T follicular helper cell (primary cell): ENCODE measurements around the gene NCKAP5L.
"Not testable (repeated sequence)": the region's sequence is repeated elsewhere in the genome, so short reads cannot be mapped to it uniquely, and the experiment has no call there.

ENCODE experiments used
- DNase-seq: peaks from one replicate; pipeline ENCODE4 v3.0.0-alpha.2; 2020; ENCODE audit warnings: low read depth

NCKAP5L gene

DNA sequence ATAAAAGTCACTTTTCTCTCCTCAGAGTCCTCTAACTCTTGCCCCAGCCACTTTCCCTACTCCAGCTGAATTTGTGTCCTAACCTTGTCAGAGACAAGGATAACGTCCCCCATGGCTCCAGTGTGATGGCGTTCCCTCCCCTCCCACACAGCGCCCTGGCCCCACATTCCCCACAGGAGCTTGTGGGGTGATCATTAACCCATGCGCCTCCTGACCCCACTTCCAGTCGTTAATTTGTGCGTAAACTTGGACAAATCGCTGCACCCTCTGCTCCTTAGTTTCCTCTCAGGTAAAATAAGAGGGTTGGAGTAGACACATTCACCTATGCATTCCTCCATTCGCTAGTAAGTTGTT is 37.5 kb upstream of the NCKAP5L start:
- no peak for DNase-seq

DNA sequence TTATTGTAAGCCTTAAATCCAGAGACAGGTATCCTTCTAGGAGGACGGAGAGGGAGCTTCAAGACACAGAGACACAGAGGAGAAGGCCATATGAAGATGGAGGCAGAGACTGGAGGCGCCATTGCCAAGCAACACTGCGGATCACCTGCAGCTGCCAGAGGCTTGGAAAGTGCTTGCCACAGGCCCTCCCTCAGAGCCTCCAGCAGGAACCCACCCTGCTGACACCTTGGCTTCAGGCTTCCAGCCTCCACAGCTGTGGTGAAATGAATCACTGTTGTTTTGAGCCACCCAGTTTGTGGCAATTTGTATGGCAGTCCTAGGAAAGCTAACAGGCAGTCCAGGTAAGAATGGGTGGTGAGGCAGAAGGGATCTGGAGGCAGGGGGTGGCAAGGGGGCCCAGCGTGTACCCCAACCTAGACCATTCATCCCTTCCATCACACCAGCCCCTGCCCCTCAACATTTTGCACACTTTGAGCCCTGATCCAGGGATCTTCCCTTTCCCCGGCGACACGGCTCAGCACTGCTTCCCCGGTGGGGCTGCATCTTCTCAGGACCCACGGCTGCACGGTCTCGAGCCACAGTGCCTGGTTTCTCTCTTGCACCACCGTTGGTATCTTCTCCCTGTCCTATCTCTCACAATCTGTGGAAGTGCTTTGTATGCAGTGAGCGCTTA is 37.0 kb upstream of the NCKAP5L start:
- DNase-seq, result no peak

DNA sequence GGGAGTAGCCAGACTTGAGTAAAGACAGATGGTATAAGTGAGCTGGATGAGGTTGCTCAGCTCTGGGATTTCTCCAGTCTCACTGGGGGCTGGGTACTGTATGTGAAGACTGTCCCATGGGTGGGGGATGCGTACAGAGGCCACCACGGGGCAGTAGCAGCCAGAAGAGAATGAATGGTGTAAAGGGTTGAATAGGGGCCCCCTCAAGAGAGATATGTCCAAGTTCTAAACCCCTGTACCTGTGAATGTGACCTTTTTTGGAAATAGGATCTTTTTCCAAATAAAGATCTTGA is 36.5 kb upstream of the NCKAP5L start:
- no peak for DNase-seq

DNA sequence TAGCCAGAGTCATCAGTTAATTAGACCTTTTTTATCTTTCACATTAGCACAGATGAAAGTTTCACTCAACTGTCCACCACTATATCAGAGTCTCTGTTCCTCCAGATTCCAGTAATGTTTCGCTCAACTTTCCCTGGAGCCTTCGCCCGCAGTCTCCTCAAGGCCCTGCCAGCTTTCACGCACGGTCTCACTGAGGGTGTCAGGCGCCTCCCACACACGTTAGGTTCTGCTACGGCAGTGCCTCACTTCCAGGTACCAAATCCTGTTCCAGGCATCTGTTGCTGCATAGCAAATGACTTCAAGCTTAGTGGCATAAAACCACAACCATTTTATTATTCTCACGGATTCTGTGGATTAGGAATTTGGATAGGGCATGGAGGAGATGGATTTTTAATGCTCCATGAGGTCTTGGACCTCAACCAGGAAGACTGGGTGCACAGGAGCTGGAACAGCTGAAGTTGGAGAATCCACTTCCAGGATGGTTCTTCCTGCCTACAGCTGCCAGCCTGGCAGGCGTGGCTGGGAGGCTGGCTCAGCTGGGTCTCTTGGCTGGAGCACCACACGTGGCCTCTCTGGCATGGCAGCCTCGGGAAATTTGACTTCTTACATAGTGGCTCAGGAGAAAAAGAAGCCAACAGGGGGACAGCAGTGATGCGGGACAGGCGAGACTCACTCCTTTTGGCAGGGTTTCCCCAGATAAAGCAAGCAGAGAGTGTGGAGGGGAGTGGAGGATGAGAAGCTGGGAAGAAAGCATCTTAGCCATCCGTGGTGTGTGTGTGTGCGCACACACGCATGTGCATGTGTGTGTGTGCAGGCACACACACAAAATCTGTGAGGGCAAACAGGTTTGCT is 36.0 kb upstream of the NCKAP5L start:
- DNase-seq, result no peak

DNA sequence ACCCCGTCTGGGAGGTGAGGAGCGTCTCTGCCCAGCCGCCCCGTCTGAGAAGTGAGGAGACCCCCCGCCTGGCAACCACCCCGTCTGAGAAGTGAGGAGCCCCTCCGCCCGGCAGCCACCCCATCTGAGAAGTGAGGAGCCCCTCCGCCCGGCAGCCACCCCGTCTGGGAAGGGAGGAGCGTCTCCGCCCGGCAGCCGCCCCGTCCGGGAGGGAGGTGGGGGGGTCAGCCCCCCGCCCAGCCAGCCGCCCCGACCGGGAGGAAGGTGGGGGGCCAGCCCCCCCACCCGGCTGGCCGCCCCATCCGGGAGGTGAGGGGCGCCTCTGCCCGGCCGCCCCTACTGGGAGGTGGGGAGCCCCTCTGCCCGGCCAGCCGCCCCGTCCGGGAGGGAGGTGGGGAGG is 32.7 kb upstream of the NCKAP5L start:
- not testable (repeated sequence) for DNase-seq

DNA sequence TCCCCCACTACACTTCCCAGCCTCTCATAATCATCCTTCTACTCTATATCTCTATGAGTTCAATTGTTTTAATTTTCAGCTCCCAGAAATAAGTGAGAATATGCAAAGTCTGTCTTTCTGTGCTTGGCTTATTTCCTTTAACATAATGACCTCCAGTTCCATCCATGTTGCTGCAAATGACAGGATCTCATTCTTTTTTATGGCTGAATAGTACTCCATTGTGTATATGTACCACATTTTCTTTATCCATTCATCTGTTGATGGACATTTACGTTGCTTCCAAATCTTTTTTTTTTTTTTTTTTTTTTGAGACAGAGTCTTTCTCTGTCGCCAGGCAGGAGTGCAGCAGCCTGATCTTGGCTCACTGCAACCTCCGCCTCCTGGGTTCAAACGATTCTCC is 27.7 kb upstream of the NCKAP5L start:
- not testable (repeated sequence) for DNase-seq

DNA sequence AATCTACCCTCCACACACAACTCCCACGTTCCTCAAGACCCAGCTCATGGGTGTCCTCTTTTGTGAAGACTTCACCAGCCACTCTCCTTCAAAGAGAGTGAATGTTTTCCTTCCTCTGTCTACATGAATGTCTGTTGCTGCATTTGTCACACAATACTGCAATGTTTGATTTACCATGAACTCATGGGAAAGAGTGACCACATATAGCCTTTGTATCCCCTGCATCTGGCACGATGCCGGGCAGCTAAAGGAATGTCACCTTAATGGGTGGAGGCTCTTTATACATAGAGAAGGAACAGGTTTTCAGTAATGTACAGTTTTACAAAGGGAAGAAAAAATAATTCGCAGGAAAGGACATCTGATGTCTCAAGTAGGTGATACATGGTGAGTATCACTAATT is 26.8 kb upstream of the NCKAP5L start:
- DNase-seq, result no peak

DNA sequence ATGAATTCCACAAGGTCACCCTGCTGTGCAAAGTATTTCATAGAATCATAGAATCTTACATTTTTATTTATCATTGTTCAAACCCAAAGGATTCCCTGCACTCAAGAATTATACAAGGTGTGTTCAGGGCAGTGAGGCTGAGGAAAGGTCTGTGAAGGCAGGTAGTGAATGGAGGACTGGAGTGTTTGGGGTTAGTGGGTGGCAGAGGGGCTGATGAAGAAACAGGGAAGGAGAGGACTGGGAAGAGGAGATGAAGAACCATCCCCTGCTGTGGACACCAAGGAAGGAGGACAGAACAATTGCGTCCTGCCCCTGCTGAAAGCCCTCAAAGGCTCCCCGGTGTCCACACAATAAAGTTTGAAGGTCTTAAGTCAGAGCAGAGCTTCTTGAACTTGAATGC is 25.5 kb upstream of the NCKAP5L start:
- DNase-seq, result no peak

DNA sequence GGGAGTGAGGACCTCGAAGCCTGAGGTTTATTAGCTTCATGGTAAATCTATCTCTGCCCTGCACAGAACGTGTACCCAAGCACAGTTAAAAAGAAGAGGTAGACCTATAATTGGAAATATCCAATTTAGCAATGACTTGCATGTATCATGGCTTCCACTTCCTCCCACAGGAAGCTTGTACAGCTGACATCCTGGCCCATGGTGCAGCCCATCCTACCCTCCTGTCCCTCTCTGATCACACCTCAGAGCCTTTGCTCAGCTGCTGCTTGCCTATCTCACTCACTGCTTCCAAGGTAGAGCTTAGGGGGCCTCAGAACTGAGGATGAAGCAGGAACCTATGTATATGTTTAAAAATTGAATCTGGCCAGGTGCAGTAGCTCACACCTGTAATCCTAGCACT is 18.9 kb upstream of the NCKAP5L start:
- DNase-seq, result no peak

DNA sequence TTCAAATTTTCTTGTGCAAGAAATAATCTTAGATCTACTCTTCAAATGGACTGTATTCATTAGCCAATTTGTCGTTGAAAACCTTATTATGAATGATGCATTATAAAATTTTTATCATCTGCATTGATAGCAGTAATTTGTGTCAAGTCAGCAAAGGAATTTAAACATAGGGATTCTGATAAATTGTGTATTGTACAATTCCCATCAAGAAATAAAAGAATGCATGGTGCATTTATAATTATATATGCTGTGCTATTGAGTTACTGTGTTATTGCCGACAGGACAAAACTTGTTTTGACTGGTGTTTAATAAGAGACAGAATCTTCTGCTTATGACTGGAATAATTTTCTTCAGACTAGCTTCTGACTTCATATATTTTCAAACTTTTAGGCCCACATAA is 17.8 kb upstream of the NCKAP5L start:
- no peak for DNase-seq

DNA sequence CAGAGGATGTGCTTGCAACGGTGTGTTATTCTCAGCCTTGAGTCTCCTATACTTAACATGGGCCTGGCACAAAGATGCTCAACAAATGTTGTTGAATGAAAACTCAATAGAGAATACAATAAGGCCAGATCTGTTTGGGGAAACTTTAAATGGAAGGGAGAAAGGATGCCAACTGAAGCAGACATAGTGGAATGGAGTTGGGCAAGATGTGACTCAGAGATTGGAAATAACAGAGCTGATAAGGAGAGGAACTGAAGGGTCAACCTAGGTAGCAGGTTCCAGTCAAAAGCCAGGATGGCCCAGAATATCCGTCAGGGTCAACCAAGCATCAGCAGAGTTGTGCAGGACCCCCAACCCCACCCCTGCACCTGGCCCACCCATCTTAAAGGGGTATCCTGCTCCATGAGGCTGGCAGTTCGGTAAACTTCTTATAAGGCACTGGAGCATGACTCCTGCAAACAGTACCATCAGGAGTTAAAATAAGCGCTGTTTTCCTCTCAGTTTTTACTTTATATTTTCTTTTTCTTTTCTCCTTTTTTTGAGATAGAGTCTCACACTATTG is 15.7 kb upstream of the NCKAP5L start:
- DNase-seq, result no peak

DNA sequence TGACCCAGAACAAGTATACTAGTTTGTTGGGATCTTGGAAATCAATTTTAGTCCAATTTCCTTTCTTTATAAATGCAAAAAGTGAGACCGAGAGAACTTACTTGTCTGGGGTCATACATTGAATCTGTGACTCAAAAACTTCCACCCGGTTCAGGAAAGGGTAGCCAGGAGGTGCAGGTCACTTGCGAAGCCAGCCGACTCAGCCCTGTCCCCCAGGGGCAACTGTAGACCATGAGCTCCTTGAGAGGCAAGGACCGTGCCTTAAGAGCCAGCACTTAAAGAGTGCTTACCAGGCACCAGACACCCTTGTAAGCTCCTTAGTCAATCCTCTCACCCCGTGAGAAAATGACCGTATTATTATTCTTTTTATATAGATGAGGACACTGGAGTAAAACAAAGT is 15.2 kb upstream of the NCKAP5L start:
- no peak for DNase-seq

DNA sequence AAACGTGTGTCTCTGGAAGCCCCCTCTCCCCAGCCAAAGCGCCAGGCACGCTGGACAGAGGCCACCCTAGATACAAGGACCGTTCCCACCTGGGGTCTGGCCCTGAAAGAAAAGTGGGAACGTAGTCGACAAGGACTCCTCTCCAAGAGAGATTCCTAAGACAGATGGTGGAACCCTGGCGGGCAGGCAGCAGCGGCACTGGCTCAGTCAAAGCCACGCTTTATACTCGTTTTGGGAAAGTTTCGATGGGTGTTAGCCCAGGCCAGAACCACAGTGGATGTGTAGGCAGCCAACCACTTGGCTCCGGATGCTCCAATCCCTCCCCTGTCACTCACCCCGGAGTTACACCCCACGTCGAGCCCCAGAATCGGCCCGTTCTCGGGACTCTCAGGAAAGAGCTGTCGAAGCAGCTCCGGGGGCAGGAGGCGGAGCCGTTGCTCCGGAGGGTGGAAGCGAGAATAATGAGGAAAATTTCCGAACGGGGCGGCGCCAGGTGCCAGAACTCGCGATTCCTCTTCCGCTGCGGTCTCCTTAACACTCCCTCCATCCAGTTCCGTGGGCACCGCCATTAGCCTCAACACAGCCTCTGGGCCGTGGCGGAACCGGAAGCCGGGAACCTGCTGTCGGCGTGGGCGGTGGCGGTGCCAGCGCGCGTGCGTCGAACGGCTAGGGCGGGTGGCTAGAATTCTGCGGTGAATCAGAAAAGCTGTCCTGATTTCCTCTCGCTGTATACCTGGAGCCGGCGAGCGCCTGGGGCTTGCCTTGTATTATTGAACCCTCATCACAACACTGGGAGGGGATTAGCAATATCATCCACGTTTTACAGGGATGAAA is 14.5 kb upstream of the NCKAP5L start, which contains the start of gene BCDIN3D:
BCDIN3D (minus strand) TSS at position 588 of the 834 bp plus-strand sequence; CDS start at position 569, 19 bp downstream.
- peak; percentile 86 for DNase-seq

DNA sequence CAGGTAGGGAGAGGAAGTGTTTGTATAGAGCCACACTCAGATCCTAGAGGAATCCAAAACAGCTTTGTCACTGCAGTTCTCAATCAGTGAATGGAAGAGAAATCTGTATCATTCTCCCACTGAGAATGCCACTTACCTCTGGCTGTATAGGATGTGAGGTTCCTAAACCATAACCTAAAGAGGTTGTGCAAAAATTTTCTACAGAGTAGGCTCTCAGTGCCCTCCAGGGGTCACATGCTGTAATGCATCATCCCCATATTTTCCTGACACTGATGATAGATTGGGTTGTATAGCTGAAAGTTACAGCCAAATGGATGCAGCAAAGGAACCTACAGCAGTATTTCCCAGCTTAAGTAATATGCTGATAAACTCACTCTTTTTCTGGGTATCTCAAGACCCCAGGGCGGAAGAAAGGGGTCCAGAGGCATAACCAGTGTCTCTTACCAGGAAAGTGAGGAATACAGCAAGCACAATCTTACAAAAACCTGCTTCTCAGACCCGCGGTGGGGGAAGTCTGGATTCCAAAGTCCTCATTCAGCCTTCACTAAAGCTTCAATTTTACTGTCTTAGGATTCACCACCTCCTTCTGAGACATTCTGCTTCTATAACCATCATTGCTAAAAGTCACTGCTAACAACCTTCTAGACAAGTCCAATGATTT is 10.9 kb upstream of the NCKAP5L start:
- no peak for DNase-seq

DNA sequence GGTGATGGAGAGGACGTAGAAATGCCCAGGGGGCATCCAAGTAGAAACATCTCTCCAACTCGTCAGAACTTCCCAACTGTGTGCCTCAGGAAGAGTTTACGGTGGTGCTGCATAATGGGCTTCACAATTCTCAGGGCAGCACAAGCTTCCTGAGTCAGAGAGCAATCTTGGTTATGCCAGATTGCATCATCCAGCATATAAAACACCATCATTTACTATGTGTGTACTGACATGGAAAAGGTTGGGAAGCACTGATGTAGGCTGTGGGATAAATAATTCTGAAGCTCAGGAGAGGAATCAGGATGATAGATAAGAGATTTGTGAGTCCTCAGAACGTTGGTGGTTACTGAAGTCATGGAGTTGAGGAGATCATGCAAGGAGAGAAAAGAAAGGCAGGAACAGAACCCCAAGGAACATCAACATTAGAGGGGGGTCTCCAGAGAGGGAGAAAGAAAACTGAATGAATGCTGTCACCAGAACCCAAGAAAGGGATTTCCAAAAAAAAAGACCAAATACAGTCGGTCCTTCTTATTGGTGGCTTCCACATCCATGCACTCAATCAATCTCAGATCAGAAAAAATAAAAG is 4.7 kb upstream of the NCKAP5L start:
- no peak for DNase-seq

DNA sequence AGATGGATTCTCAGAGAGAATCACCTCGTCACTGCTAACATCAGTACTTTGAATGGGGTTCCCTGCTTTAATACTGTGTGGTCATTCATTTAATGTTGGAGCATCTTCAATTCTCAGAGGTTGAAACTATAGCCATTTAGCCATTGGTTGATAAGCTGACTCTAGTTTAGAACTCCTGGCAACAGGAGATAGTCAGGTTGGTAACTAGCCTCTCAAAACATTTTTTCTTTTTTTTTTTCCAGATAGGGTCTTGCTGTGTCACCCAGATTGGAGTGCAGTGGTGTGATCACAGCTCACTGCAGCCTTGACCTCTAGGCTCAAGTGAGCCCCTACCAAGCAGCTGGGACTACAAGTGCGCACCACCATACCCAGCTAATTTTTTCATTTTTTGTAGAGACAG is 3.5 kb upstream of the NCKAP5L start:
- no peak for DNase-seq

DNA sequence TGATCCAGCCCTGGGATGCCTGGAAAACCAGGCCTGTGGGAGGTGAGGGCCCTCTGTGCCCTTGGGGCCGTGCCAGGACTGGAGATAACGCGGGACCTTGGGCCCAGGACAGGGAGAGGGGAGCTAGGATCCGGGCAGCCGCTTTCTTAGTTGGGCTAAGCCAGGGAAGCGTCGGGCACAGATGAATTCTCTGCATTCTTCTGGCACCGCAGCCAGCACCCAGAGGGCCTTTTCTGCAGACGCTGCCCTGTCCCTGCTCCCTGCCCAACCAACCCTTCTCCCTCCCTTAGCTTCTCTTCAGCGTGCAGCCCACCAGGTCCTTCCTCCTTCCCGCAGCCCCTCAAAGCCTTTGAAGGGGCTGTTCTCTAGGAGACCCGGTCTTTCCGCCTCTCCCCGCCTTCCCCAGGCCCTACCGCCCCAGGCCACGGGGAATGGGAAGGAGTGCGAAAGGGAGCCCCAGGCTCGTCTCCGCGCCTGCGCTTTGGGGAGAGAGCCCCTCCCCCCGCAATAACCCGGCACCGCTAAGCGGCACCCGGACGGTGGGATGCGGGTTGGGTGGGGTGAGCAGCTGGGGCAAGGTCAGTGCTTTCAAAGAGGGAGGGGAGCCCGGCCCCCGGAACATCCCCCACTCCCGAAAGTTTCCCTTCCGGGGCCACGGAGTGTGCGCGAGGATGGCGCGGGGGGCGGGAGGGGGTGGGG is 663 bp downstream of the NCKAP5L start:
- DNase-seq, result peak; percentile 30

DNA sequence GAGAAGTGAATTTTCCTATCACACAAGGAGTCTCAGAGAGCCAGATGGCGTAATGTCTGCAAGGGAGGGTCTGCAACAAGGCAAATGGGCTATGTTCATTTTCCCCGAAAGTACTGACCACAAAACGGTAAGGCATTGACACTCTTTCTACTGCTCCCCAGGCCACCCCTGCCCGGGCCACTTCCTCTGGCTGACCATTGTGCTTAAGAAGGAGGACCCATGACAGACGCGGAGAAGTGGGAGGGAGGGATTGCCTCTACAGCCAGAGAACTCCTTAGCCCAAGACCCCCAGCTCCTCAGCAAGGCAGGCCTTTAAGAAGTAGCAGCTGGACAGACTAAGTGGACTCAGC is 1.2 kb downstream of the NCKAP5L start:
- DNase-seq, result no peak

DNA sequence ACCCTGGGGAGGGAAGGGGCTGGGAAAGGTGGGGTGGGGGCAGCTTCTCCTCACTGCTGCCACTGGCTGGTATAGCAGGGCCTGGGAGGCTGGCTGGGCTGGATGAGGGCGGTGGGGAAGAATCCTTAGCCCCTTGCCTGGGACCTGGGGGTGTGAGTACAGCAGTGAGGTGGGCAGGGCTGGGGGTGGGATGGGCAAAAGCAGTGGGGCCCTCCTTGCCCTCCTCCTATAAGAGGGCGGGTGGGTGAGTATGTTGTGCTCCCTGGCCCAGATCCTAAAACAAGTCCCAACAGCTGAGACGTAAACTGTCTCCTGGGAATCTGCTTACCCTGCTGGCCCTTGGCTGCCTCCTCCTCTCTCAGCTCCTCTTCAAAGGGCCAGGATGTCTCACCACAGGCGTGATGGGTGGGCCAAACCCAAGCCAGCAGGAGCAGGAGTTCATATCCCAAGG is 2.2 kb downstream of the NCKAP5L start:
- no peak for DNase-seq

DNA sequence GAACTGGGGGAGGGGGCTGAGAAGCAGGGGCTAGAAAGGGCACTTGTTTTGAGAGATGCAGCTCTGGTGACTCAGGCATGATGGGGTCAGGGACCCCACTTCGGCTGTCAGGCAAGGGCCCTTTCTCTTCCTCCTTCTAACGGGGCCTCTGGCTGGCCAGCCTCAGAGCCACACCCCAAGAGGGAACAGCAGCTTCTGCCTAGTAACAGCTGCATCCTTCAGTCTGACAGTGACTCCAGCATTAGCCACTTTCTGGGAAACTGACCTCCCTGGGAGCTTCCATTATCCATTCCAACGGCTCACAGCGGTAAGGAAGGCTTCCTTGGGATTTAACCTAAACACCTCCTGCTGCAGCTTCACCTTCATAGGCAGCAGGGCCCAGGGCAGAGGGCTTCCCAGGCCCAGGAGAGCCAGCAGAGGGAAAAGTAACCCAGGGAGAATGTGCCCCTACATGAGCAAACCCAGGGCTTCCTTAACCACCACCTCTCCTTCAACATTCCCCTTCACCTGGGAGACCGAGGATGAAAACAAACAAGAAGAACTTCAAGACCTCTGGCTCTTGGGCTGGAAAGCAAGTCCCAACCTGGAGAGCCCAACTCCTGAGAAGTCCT is 2.7 kb downstream of the NCKAP5L start:
- DNase-seq, result no peak

DNA sequence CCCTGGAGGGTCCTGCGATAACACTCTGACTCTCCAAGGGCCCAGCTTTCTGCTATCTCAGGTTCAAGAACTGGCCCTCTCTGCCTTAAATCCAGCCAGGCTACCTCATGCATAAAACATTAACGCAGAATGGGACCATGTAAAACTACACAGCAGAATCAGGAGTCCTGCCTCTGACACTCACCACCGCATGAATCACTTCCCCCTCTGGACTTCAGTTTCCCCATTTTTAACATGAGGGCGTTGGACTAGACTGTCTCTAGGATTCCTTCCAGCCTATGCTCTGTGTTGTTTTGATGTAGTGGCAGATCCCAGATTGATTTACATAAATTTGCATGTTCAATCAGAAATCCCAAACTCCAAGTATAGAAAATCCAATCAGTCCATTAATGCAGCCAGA is 3.3 kb downstream of the NCKAP5L start:
- DNase-seq, result no peak
